Inflammatory macrophage treated with lipopolysaccharide for 4 hours (primary cell): Measurements from ENCODE around the gene PINLYP.

Experiments used
- DNase-seq: peaks from one replicate; pipeline ENCODE4 v3.0.0-alpha.2; 2020

PINLYP gene

DNA sequence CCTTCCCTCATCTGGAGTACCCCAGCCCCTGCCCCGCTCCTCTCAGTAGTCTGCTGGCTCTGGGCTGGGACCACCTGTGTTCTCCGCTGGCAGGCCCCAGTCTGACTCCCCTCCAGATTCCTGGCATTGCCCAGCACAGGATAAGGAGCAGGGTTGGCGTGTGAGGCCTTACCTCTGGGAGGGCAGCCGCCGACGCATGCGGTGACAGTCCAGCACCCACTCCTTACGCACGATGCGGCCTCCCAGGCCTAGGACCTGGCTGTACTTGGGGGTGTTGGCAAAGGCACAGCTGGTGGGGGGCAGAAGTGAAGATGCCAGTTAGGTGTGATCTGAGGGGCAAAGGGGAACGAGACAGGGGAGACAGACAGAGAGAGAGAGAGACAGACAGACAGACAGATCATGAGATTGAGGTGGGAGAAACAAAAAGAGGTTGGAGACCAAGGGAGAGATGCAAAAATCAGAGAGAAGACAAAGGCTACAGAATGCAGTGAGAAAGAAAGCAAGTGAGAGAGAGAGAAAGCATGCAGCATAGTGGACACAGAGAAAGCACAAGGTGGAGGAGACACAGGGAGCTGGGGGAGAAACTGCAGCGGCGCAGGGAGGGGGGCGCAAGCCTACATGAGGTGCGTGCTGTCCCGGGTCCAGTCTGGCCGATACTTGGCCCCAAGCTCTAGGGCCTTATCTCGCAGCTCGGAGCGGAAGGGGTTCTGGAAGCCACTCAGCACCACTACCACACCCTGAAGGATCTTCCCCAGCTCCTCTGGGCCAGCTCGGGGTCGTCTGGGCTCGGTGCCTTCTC, 24.0 kb upstream of the PINLYP start:
- no peak for DNase-seq

DNA sequence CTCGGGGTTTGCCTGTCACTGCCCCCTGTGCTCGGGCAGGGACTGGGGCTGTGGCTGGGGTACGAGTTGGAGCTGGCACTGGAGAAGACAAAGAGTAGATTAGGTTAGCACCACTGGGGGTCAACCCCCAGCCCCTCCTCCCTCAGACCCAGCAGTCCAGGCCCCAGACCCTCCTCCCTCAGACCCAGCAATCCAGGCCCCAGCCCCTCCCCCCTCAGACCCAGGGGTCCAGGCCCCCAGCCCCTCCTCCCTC, 23.5 kb upstream of the PINLYP start:
- DNase-seq: no peak

- no peak for DNase-seq
Observed at GRCh38 chr19:43552616-43553015, 23.0 kb upstream of the PINLYP start.

DNA sequence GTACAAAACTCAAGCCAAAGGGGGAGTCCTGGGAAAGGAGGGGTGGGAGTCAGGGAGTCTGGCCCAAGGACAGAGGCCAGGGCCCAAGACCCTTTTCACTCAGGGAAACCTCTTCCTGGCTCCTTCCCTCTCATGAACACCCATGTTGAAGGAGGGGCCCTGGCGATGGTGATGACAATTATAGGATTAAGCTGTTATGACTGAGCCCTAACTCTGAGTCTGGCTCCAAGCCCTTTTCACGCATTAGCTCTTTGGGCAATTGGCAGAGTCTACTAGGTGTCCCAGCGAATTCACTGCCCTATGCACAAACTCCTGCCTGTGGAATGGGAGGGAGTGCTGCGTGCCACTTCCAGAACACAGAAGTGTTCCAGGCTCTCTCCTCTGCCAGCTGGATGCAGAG, 21.9 kb upstream of the PINLYP start:
- no peak for DNase-seq

- no peak for DNase-seq
Observed at GRCh38 chr19:43554317-43554895, 21.2 kb upstream of the PINLYP start.

GRCh38 chr19:43555185-43555770, 20.3 kb upstream of the PINLYP start:
- DNase-seq: peak; percentile 77

DNA sequence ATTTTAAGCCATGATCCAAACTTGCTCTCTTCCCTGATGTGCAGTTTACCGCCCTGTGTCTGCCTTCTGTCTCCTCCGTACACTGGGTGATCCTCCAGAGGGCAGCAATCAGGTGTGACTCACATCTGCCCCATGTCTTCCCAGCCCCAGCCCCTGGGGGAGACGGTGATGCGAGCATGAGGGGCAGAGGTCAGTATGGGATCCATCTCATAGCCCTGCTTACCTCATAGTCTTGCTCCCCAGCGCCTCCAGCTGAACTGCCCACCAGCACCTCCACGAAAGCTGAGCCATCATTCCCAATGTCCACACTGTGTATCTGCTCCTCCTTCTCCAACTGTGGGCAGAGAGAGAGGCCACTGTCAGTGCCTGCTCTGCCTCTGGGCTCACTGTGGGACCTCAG, 14.9 kb upstream of the PINLYP start:
- peak; percentile 32 for DNase-seq

GRCh38 chr19:43561139-43561970, 14.2 kb upstream of the PINLYP start:
- DNase-seq: no peak

- DNase-seq: peak; percentile 42
Observed at GRCh38 chr19:43562226-43562697, 13.3 kb upstream of the PINLYP start.

DNA sequence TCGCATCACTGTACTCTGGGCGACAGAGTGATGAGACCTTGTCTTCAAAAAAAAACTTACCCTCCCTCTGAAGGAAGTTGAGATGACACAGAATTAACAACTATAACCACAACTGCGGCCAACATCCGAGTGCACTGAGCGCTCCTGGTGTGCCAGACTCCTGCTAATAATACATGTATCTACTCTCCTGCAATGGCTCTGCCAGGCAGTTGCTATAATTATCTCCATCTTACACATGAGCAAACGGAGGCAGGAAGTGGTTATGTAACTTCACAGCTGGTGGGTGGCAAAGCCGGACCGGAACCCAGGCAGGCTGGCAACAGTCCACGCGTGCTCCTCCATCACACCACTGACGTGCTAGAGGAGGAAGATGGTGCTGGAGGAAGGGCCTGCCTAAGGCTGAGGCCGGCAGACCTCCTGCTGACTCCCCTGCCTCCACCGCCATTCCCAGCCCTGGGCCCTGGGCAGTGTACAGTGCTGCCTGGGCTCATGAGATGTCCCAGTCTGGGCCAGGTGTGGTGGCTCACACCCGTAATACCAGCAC, 12.8 kb upstream of the PINLYP start:
- DNase-seq: peak; percentile 86

- no peak for DNase-seq
Observed at GRCh38 chr19:43563816-43564457, 11.7 kb upstream of the PINLYP start.

- no peak for DNase-seq
Observed at GRCh38 chr19:43564800-43565199, 10.8 kb upstream of the PINLYP start.

DNA sequence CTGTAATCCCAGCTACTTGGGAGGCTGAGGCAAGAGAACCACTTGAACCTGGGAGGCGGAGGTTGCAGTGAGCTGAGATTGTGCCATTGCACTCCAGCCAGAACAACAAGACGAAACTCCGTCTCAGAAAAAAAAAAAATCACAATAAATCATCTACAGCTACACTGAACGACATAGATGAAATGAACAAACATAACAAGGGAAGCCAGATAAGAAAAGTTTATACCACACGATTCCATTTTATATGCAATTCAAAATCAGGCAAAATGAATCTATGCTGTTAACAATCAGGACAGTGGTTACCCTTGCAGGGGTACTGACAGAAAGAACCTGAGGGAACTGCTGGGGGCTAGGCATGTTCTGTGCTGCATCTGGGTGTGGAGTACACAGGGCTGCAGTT, 5.9 kb upstream of the PINLYP start:
- DNase-seq: no peak

DNA sequence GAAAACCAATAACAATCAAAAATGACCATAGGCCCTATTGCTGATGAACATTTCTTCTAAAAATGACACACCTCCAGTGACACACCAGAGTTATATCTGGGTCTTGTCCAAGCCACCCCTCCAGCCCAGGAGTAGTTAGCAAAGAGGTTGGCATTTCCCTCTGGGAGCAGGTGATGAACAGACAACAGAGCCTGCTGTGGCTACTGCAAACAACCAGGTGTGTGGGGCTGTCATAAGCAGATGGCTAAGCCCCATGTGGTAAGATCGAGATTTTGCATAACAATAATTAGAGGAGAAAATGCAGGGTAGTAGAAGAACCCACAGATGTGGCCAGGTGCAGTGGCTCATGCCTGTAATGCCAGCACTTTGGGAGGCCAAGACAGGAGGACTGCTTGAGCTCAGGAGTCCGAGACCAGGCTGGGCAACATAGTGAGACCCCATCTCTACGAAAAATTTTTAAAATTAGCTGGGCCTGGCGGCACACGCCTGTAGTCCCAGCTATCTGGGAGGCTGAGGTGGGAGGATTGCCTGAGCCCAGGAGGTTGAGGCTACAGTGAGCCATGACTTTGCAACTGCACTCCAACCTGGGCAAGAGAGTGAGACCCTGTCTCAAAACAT, 5.3 kb upstream of the PINLYP start:
- no peak for DNase-seq

GRCh38 chr19:43572171-43572588, 3.4 kb upstream of the PINLYP start:
- peak; percentile 65 for DNase-seq

GRCh38 chr19:43574424-43575155, 1.0 kb upstream of the PINLYP start:
- no peak for DNase-seq

- no peak for DNase-seq
Observed at GRCh38 chr19:43575955-43576878, 616 bp downstream of the PINLYP start.

DNA sequence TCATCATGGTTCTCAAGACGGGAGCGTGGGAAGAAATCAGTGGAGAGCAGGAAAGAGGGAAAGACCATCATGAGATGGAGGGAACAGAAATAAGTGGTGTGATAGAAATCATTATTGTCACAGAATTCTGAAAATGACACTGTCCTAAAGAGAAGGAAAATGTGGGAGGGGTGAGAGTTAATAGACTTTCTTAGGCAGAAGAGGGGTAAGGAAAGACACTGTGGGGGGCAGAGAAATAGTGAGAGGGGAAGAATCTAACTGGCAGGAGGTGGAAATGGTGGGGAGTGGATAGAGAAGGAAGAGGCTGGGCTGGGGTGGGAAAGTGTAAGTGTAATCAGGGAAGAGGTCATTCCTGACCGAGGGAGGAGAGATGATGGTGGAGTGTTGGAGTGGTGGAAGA, 3.2 kb downstream of the PINLYP start:
- no peak for DNase-seq

- no peak for DNase-seq
Observed at GRCh38 chr19:43581467-43581866, 5.9 kb downstream of the PINLYP start.

- no peak for DNase-seq
Observed at GRCh38 chr19:43582495-43582894, 6.9 kb downstream of the PINLYP start.
